Left ventricle myocardium inferior (tissue), 1 donor: ENCODE results near the gene IFIT1B. TPM values are rescaled to one million over a fixed set of nuclear protein-coding genes. Genes with fewer than 3 reads are reported as not detected.
A peak's percentile ranks its signal among the peaks of the same experiment; 100 is the strongest.

Source experiments
- DNase-seq: peaks from one replicate; pipeline ENCODE4 v3.0.0-alpha.2; 2020
- H3K27ac ChIP-seq: fragments of 200-600 bp; replicated peaks from 2 replicates; pipeline ENCODE4 v1.8.0; 2021
- H3K27me3 ChIP-seq: fragments of 200-600 bp; 2 replicates; pipeline ENCODE4 v1.8.0; 2021; ENCODE audit warnings: low read depth
- H3K36me3 ChIP-seq: fragments of 200-600 bp; 2 replicates; pipeline ENCODE4 v1.8.0; 2021
- H3K4me1 ChIP-seq: fragments of 200-600 bp; 2 replicates; pipeline ENCODE4 v1.8.0; 2021
- H3K4me3 ChIP-seq: fragments of 200-600 bp; 2 replicates; pipeline ENCODE4 v1.8.0; 2021; ENCODE audit warnings: mild to moderate bottlenecking, moderate library complexity
- H3K9me3 ChIP-seq: fragments of 200-600 bp; replicated peaks from 2 replicates; pipeline ENCODE4 v1.8.0; 2021
- CTCF ChIP-seq: fragments of 200-600 bp; IDR thresholded peaks from 2 replicates; pipeline ENCODE4 v1.8.0; 2021; ENCODE audit warnings: antibody characterized with exemption, mild to moderate bottlenecking, borderline replicate concordance
- intact Hi-C: fragments of 100-400 bp; cut with micrococcal nuclease; formaldehyde crosslinking; loops from one replicate; pipeline ENCODE4 v1.11.0; 2022
- total RNA-seq: library from RNA; stranded (reverse); fragmentation: NEBNext Ultra II Directional; extraction: Animal tissue kit (Norgen Biotek cat#: 25700); gene quantifications from one replicate; pipeline ENCODE4 v1.2.1, GENCODE V29; 2021
- donor health status: DM: no; HTN: yes; CAD: no; lungs with severe emphysema.

IFIT1B gene
- total RNA-seq, 1 donor from 2014 or later = not detected

GRCh38 chr10:89416465-89416864, 38.6 kb downstream of the IFIT1B start:
- peak overlapping the region; percentile 96 for H3K27ac ChIP-seq
- peaks cover 68% of the 10 kb centered on the region for H3K4me1 ChIP-seq

GRCh38 chr10:89419548-89419947, 41.7 kb downstream of the IFIT1B start:
- DNase-seq = no peak
- peak; percentile 55 for TF ChIP-seq CTCF
- peaks cover 56% of the 10 kb centered on the region for H3K4me1 ChIP-seq
- peaks cover 17% of the 10 kb centered on the region for H3K36me3 ChIP-seq
- no peaks in the 10 kb centered on the region for H3K9me3 ChIP-seq
- H3K27ac ChIP-seq = peak overlapping the region; percentile 96
- H3K27me3 ChIP-seq = no peaks in the 10 kb centered on the region
- intact Hi-C loops = no loop called here
- H3K4me3 ChIP-seq = peak overlapping the region; percentile 34

More at GRCh38 chr10:89416465-89416864, 38.6 kb downstream of the IFIT1B start:
- peaks cover 17% of the 10 kb centered on the region for H3K36me3 ChIP-seq
- H3K27me3 ChIP-seq = no peaks in the 10 kb centered on the region
- DNase-seq = no peak
- no peaks in the 10 kb centered on the region for H3K9me3 ChIP-seq
- peak overlapping the region; percentile 91 for H3K4me3 ChIP-seq
- intact Hi-C loops = no loop called here
- no peak for TF ChIP-seq CTCF

GRCh38 chr10:89421018-89421476, 43.2 kb downstream of the IFIT1B start:
- Histone ChIP-seq H3K4me1 (peaks cover 41% of the 10 kb centered on the region), H3K36me3 (peaks cover 17% of the 10 kb centered on the region), H3K27ac (no peak overlapping the region), H3K4me3 (no peak overlapping the region), H3K9me3 (no peaks in the 10 kb centered on the region), H3K27me3 (no peaks in the 10 kb centered on the region)
- no peak for DNase-seq
- no peak for TF ChIP-seq CTCF
- intact Hi-C loops = loop anchor here (10.0 kb wide), 1 partner anchor 284 kb away; the partner anchor contains the start of gene KIF20B

- H3K9me3 ChIP-seq = no peaks in the 10 kb centered on the region
- H3K36me3 ChIP-seq = peaks cover 5% of the 10 kb centered on the region
- no peak overlapping the region for H3K27ac ChIP-seq
- TF ChIP-seq CTCF = no peak
- DNase-seq = no peak
- intact Hi-C loops = loop anchor here (10.0 kb wide), 1 partner anchor 280 kb away; the partner anchor contains the start of gene KIF20B
- H3K27me3 ChIP-seq = no peaks in the 10 kb centered on the region
- no peak overlapping the region for H3K4me3 ChIP-seq
- peaks cover 19% of the 10 kb centered on the region for H3K4me1 ChIP-seq
These were observed 47.1 kb downstream of the IFIT1B start for GRCh38 chr10:89425000-89425399.

GRCh38 chr10:89426230-89426868, 48.5 kb downstream of the IFIT1B start:
- intact Hi-C loops = loop anchor here (2.0 to 10.0 kb wide), 2 partner anchors 138 to 278 kb away; partner anchors contain the start of gene KIF20B
- DNase-seq = no peak
- TF ChIP-seq CTCF = peak; percentile 91

More at GRCh38 chr10:89426230-89426868, 48.5 kb downstream of the IFIT1B start:
- H3K36me3 ChIP-seq = no peaks in the 10 kb centered on the region
- peaks cover 18% of the 10 kb centered on the region for H3K4me1 ChIP-seq
- H3K27ac ChIP-seq = no peak overlapping the region
- H3K4me3 ChIP-seq = no peak overlapping the region
- H3K27me3 ChIP-seq = no peaks in the 10 kb centered on the region
- H3K9me3 ChIP-seq = no peaks in the 10 kb centered on the region
